ENCODE data around the gene KCNJ5. TPM values are rescaled to one million over a fixed set of nuclear protein-coding genes. Genes with fewer than 3 reads are reported as not detected.
A peak's percentile ranks its signal among the peaks of the same experiment; 100 is the strongest.

Gene KCNJ5
- total RNA-seq, 4 donors from 2014 or later, result 0.15 to 1.0 (median 0.59) TPM; not detected in 1

GRCh38 chr11:128908391-128909246, 17.5 kb downstream of the KCNJ5 start:
- intact Hi-C loops (cut with DNase I; ENCODE audit: low total_unique reads), result no loop called here
- DNase-seq (ENCODE audit: low spot score in 2 of 2), result peak; percentile 79 to 94
- no peak for TF ChIP-seq CTCF (IDR thresholded peaks at IDR 0.05)
- 15 to 19% methylated on average over 12 of the region's 12 CpGs for WGBS, 2 donors
- H3K4me3 ChIP-seq (ENCODE audit: low read depth, poor library complexity, severe bottlenecking), result no peak overlapping the region

- peak in 1 of 2 donors; percentile 53 for DNase-seq (ENCODE audit: low spot score in 2 of 2)
- intact Hi-C loops (cut with DNase I; ENCODE audit: low total_unique reads), result no loop called here
- no peak overlapping the region for H3K4me3 ChIP-seq (ENCODE audit: low read depth, poor library complexity, severe bottlenecking)
- 44 to 52% methylated on average over 8 of the region's 8 CpGs for WGBS, 2 donors
- TF ChIP-seq POLR2A (IDR thresholded peaks at IDR 0.05) (no peak), CTCF (IDR thresholded peaks at IDR 0.05) (no peak)
Observed at GRCh38 chr11:128909438-128910125, 18.4 kb downstream of the KCNJ5 start.

- H3K4me3 ChIP-seq (ENCODE audit: low read depth, poor library complexity, severe bottlenecking), result no peak overlapping the region
- intact Hi-C loops (cut with DNase I; ENCODE audit: low total_unique reads), result no loop called here
- WGBS, 2 donors, result 91 to 95% methylated on average over 3 of the region's 3 CpGs
- TF ChIP-seq POLR2A (IDR thresholded peaks at IDR 0.05) (no peak), CTCF (IDR thresholded peaks at IDR 0.05) (no peak)
- no peak for DNase-seq (ENCODE audit: low spot score in 2 of 2)
Observed at GRCh38 chr11:128910576-128910975, 19.4 kb downstream of the KCNJ5 start.

- no peak for DNase-seq (ENCODE audit: low spot score in 2 of 2)
- TF ChIP-seq POLR2A (IDR thresholded peaks at IDR 0.05) (no peak), CTCF (IDR thresholded peaks at IDR 0.05) (no peak)
- no peak overlapping the region for H3K4me3 ChIP-seq (ENCODE audit: low read depth, poor library complexity, severe bottlenecking)
- 95 to 99% methylated on average over 17 of the region's 17 CpGs for WGBS, 2 donors
- intact Hi-C loops (cut with DNase I; ENCODE audit: low total_unique reads), result no loop called here
Observed at GRCh38 chr11:128911239-128911638, 20.1 kb downstream of the KCNJ5 start.

GRCh38 chr11:128911701-128912100, 20.5 kb downstream of the KCNJ5 start:
- WGBS, 2 donors, result 96% methylated on average over 18 of the region's 18 CpGs
- TF ChIP-seq CTCF (IDR thresholded peaks at IDR 0.05), result no peak
- no peak for TF ChIP-seq POLR2A (IDR thresholded peaks at IDR 0.05)
- intact Hi-C loops (cut with DNase I; ENCODE audit: low total_unique reads), result no loop called here
- H3K4me3 ChIP-seq (ENCODE audit: low read depth, poor library complexity, severe bottlenecking), result no peak overlapping the region
- no peak for DNase-seq (ENCODE audit: low spot score in 2 of 2)
